Endodermal cell (in vitro differentiated cells): ENCODE results near the gene CCR5AS.

Source experiments
- DNase-seq: peaks from one replicate; pipeline ENCODE4 v3.0.0-alpha.2; 2017
- H3K27ac ChIP-seq: 2 replicates; pipeline ENCODE4 v1.5.1; 2013; ENCODE audit warnings: mild to moderate bottlenecking, low read depth, low read length, moderate library complexity
- H3K27me3 ChIP-seq: 2 replicates; pipeline ENCODE4 v1.6.1; 2013; ENCODE audit warnings: mild to moderate bottlenecking, low read length, moderate library complexity; ENCODE audit not compliant: insufficient read depth, control insufficient read depth, poor library complexity, severe bottlenecking
- H3K36me3 ChIP-seq: 2 replicates; pipeline ENCODE4 v1.7.0; 2013; ENCODE audit warnings: mild to moderate bottlenecking, low read length, moderate library complexity; ENCODE audit not compliant: control insufficient read depth, insufficient read depth
- H3K4me1 ChIP-seq: one replicate; pipeline ENCODE4 v1.7.0; 2013; ENCODE audit warnings: low read length; ENCODE audit not compliant: control insufficient read depth, insufficient read depth
- H3K4me3 ChIP-seq: 2 replicates; pipeline ENCODE4 v1.5.1; 2013; ENCODE audit warnings: mild to moderate bottlenecking, low read length, moderate library complexity
- H3K9ac ChIP-seq: 2 replicates; pipeline ENCODE4 v1.6.1; 2013; ENCODE audit warnings: mild to moderate bottlenecking, low read length, moderate library complexity; ENCODE audit not compliant: poor library complexity, severe bottlenecking; ENCODE audit errors: extremely low read depth
- H3K9me3 ChIP-seq: 2 replicates; pipeline ENCODE4 v1.6.1; 2013; ENCODE audit warnings: mild to moderate bottlenecking, low read length, moderate library complexity; ENCODE audit not compliant: control insufficient read depth
- H3K27ac Mint-ChIP-seq: 2 replicates; pipeline ENCODE4 v1.8.0; 2020; ENCODE audit warnings: mixed read lengths
- H3K27me3 Mint-ChIP-seq: 2 replicates; pipeline ENCODE4 v1.8.0; 2021; ENCODE audit warnings: mild to moderate bottlenecking, mixed read lengths; ENCODE audit not compliant: insufficient read depth
- H3K36me3 Mint-ChIP-seq: 2 replicates; pipeline ENCODE4 v1.8.0; 2020; ENCODE audit warnings: low read depth, mixed read lengths
- H3K4me1 Mint-ChIP-seq: 2 replicates; pipeline ENCODE4 v1.8.0; 2020; ENCODE audit warnings: mixed read lengths
- H3K4me3 Mint-ChIP-seq: 2 replicates; pipeline ENCODE4 v1.8.0; 2020; ENCODE audit warnings: mild to moderate bottlenecking, moderate library complexity, mixed read lengths
- H3K9me3 Mint-ChIP-seq: 2 replicates; pipeline ENCODE4 v1.8.0; 2020; ENCODE audit warnings: mild to moderate bottlenecking, mixed read lengths
- WGBS, 2 experiments: methylation state at CpG; one replicate each; pipeline versions ENCODE4 v1.1.5 to v1.1.7; 2013; ENCODE audit warnings: missing lambda C conversion rate in 2 of 2, mixed read lengths in 1 of 2; ENCODE audit not compliant: insufficient coverage in 1 of 2, insufficient read length in 1 of 2; 5-methylcytosine and 5-hydroxymethylcytosine counted together
- TF ChIP-seq, protein P1 (sequence below): fragments of 200-600 bp; sonication (generic); conservative IDR thresholded peaks from 2 replicates; pipeline ENCODE4 v1.5.0; 2021; ENCODE audit warnings: antibody characterized with exemption, mild to moderate bottlenecking

The CCR5AS gene

DNA sequence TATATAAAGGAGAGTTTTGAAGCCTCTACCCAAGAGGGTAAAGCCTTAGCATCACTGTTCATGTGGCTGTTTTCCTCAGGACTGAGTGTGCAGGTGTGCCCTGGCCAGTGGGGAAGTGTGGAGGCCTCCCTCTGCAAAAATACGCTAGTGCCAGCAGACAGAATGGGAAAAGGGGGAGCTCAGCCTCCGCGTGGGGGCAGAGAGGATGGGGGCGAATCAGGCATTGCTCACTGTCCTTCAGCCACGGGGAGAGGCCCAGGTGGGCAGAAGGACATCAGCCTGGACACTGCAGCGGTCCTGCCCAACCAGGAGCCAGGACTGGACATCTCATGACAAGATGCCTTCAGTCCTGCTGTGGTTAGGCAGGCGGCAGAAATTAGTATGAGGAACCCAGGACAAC, 47.7 kb upstream of the CCR5AS start:
- no peaks in the 10 kb centered on the region for H3K36me3 Mint-ChIP-seq
- peaks cover 3% of the 10 kb centered on the region for H3K4me1 Mint-ChIP-seq
- Histone ChIP-seq H3K9ac (no peak overlapping the region), H3K4me3 (no peak overlapping the region), H3K36me3 (no peaks in the 10 kb centered on the region), H3K27me3 (no peaks in the 10 kb centered on the region), H3K9me3 (no peaks in the 10 kb centered on the region), H3K27ac (no peak overlapping the region), H3K4me1 (peaks cover 7% of the 10 kb centered on the region)
- TF ChIP-seq, protein P1, sequence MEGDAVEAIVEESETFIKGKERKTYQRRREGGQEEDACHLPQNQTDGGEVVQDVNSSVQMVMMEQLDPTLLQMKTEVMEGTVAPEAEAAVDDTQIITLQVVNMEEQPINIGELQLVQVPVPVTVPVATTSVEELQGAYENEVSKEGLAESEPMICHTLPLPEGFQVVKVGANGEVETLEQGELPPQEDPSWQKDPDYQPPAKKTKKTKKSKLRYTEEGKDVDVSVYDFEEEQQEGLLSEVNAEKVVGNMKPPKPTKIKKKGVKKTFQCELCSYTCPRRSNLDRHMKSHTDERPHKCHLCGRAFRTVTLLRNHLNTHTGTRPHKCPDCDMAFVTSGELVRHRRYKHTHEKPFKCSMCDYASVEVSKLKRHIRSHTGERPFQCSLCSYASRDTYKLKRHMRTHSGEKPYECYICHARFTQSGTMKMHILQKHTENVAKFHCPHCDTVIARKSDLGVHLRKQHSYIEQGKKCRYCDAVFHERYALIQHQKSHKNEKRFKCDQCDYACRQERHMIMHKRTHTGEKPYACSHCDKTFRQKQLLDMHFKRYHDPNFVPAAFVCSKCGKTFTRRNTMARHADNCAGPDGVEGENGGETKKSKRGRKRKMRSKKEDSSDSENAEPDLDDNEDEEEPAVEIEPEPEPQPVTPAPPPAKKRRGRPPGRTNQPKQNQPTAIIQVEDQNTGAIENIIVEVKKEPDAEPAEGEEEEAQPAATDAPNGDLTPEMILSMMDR, result no peak
- peaks cover 4% of the 10 kb centered on the region for H3K27me3 Mint-ChIP-seq
- no peaks in the 10 kb centered on the region for H3K9me3 Mint-ChIP-seq
- WGBS, 2 experiments, result 94 to 97% methylated on average over 5 to 7 of the region's 7 CpGs
- no peak for DNase-seq
- H3K27ac Mint-ChIP-seq, result no peak overlapping the region
- no peak overlapping the region for H3K4me3 Mint-ChIP-seq

GRCh38 chr3:46454209-46454595, 47.3 kb upstream of the CCR5AS start:
- no peaks in the 10 kb centered on the region for H3K27me3 Mint-ChIP-seq
- Histone ChIP-seq H3K4me1 (peaks cover 7% of the 10 kb centered on the region), H3K27me3 (no peaks in the 10 kb centered on the region), H3K9ac (no peak overlapping the region), H3K9me3 (no peaks in the 10 kb centered on the region), H3K27ac (no peak overlapping the region), H3K4me3 (no peak overlapping the region), H3K36me3 (no peaks in the 10 kb centered on the region)
- no peaks in the 10 kb centered on the region for H3K9me3 Mint-ChIP-seq
- no peaks in the 10 kb centered on the region for H3K36me3 Mint-ChIP-seq
- H3K4me1 Mint-ChIP-seq, result peaks cover 3% of the 10 kb centered on the region
- no peak overlapping the region for H3K4me3 Mint-ChIP-seq
- TF ChIP-seq, protein P1, result no peak
- 85% methylated on average over 3 of the region's 3 CpGs; no CpG with 5 or more reads in 1 of the 2 experiments for WGBS, 2 experiments
- DNase-seq, result peak; percentile 22
- no peak overlapping the region for H3K27ac Mint-ChIP-seq

GRCh38 chr3:46453526-46454208, 46.8 kb upstream of the CCR5AS start:
- Histone ChIP-seq H3K4me1 (peaks cover 7% of the 10 kb centered on the region), H3K27ac (no peak overlapping the region), H3K36me3 (no peaks in the 10 kb centered on the region), H3K9ac (no peak overlapping the region), H3K4me3 (no peak overlapping the region), H3K27me3 (no peaks in the 10 kb centered on the region), H3K9me3 (no peaks in the 10 kb centered on the region)
- no peaks in the 10 kb centered on the region for H3K36me3 Mint-ChIP-seq
- H3K27me3 Mint-ChIP-seq, result no peaks in the 10 kb centered on the region
- no peak overlapping the region for H3K27ac Mint-ChIP-seq
- no peak overlapping the region for H3K4me3 Mint-ChIP-seq
- H3K4me1 Mint-ChIP-seq, result peaks cover 3% of the 10 kb centered on the region
- 92 to 98% methylated on average over 5 to 6 of the region's 7 CpGs for WGBS, 2 experiments
- TF ChIP-seq, protein P1, result no peak
- peak; percentile 12 for DNase-seq
- H3K9me3 Mint-ChIP-seq, result no peaks in the 10 kb centered on the region
